Chondrocyte (in vitro differentiated cells): Measurements from ENCODE around the gene TSPAN33. TPM values are rescaled to one million over a fixed set of nuclear protein-coding genes. Genes with fewer than 3 reads are reported as not detected.
"Not testable (repeated sequence)": the region's sequence is repeated elsewhere in the genome, so short reads cannot be mapped to it uniquely, and the experiment has no call there.

Experiments
- DNase-seq: peaks from one replicate; pipeline ENCODE4 v3.0.0; 2021; ENCODE audit warnings: mixed read lengths, low spot score
- H3K27ac Mint-ChIP-seq: one replicate; pipeline ENCODE4 v1.8.0; 2021; ENCODE audit warnings: mild to moderate bottlenecking, moderate library complexity, mixed read lengths; ENCODE audit not compliant: unreplicated experiment
- H3K27me3 Mint-ChIP-seq: 2 replicates; pipeline ENCODE4 v1.8.0; 2021; ENCODE audit warnings: low read depth, mixed read lengths
- H3K36me3 Mint-ChIP-seq: 2 replicates; pipeline ENCODE4 v1.8.0; 2021; ENCODE audit warnings: low read depth, mixed read lengths
- H3K4me1 Mint-ChIP-seq: 2 replicates; pipeline ENCODE4 v1.8.0; 2021; ENCODE audit warnings: low read depth, mild to moderate bottlenecking, mixed read lengths
- H3K4me3 Mint-ChIP-seq: one replicate; pipeline ENCODE4 v1.8.0; 2021; ENCODE audit warnings: mild to moderate bottlenecking, moderate library complexity, mixed read lengths; ENCODE audit not compliant: unreplicated experiment
- H3K9me3 Mint-ChIP-seq: 2 replicates; pipeline ENCODE4 v1.8.0; 2021; ENCODE audit warnings: low read depth, mixed read lengths
- total RNA-seq: library from RNA; stranded (reverse); gene quantifications from 3 replicates; pipeline ENCODE4 v1.2.1, GENCODE V29; 2021
- TF ChIP-seq, protein P1 (sequence below): fragments of 200-600 bp; sonication (generic); IDR thresholded peaks from 2 replicates; pipeline ENCODE4 v1.5.0; 2021; ENCODE audit warnings: antibody characterized with exemption, mild to moderate bottlenecking, moderate library complexity

Gene TSPAN33
- total RNA-seq, 1 donor from 2014 or later, result 4.2 TPM

DNA sequence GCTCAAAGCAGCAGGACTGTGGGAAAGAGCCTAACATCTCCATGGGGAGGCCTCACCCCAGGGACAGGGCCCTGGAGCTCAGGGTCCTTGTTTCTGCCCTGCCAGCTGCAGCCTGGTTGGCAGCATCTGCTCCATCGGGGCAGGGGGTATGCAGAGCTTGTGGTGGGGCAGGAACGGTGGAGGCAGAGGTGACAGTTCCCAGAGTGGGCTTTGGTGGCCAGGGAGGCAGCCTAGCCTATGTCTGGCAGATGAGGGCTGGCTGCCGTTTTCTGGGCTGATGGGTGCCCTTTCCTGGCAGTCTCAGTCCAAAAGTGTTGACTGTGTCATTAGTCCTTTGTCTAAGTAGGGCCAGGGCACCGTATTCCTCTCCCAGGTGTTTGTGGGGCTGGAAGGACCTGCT is 68.1 kb downstream of the TSPAN33 start:
- Mint-ChIP-seq H3K9me3 (no peaks in the 10 kb centered on the region), H3K27ac (no peak overlapping the region), H3K36me3 (peaks cover 13% of the 10 kb centered on the region), H3K27me3 (no peaks in the 10 kb centered on the region), H3K4me3 (no peak overlapping the region), H3K4me1 (no peaks in the 10 kb centered on the region)
- TF ChIP-seq, protein P1, sequence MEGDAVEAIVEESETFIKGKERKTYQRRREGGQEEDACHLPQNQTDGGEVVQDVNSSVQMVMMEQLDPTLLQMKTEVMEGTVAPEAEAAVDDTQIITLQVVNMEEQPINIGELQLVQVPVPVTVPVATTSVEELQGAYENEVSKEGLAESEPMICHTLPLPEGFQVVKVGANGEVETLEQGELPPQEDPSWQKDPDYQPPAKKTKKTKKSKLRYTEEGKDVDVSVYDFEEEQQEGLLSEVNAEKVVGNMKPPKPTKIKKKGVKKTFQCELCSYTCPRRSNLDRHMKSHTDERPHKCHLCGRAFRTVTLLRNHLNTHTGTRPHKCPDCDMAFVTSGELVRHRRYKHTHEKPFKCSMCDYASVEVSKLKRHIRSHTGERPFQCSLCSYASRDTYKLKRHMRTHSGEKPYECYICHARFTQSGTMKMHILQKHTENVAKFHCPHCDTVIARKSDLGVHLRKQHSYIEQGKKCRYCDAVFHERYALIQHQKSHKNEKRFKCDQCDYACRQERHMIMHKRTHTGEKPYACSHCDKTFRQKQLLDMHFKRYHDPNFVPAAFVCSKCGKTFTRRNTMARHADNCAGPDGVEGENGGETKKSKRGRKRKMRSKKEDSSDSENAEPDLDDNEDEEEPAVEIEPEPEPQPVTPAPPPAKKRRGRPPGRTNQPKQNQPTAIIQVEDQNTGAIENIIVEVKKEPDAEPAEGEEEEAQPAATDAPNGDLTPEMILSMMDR, result no peak
- DNase-seq, result no peak

DNA sequence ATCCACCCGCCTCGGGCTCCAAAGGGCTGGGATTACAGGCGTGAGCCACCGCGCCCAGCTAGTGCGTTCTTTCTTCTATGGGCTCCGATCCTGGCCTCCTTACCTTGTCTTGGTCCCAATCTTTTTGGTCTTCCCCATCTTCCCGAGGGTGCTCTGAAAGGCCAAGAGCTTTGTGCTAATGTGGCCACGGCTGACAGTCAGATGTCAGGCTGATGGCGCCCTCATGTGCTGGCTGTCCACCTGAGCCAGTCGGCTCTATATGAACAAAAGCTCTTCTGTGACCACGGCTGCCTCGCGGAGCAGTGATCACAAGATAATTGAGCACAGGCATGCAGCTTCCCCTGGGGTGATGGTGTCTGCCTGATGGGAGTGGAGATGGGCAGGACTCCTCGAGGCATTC is 69.3 kb downstream of the TSPAN33 start:
- Mint-ChIP-seq H3K9me3 (no peaks in the 10 kb centered on the region), H3K4me3 (no peak overlapping the region), H3K27me3 (no peaks in the 10 kb centered on the region), H3K27ac (no peak overlapping the region), H3K36me3 (peaks cover 10% of the 10 kb centered on the region), H3K4me1 (no peaks in the 10 kb centered on the region)
- no peak for DNase-seq
- TF ChIP-seq, protein P1, result peak; percentile 22

DNA sequence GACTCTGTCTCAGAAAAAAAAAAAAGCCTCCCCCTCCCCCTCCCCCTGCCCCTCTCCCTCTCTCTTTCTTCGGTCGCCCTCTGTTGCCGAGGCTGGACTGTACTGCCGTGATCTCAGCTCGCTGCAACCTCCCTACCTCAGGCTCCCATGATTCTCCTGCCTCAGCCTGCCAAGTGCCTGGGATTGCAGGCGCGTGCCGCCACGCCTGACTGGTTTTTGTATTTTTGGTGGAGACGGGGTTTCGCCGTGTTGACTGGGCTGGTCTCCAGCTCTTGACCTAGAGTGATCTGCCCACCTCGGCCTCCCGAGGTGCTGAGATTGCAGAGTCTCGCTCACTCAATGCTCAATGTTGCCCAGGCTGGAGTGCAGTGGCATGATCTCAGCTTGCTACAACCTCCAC is 71.2 kb downstream of the TSPAN33 start:
- DNase-seq, H3K4me1 Mint-ChIP-seq, H3K9me3 Mint-ChIP-seq, H3K27me3 Mint-ChIP-seq, H3K4me3 Mint-ChIP-seq, H3K36me3 Mint-ChIP-seq, H3K27ac Mint-ChIP-seq: not testable (repeated sequence)

DNA sequence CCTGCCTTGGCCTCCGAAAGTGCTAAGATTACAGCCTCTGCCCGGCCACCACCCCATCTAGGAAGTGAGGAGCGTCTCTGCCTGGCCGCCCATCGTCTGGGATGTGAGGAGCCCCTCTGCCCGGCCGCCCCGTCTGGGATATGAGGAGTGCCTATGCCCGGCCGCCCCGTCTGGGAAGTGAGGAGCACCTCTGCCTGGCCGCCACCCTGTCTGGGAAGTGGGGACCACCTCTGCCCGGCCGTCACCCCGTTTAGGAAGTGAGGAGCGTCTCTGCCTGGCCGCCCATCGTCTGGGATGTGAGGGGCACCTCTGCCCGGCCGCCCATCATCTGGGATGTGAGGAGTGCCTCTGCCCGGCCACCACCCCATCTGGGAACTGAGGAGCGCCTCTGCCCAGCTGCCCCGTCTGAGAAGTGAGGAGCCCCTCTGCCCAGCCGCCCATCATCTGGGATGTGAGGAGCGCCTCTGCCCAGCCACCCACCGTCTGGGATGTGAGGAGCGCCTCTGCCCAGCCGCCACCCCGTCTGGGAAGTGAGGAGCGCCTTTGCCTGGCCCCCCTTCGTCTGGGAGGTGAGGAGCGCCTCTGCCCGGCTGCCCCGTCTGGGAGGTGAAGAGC is 71.7 kb downstream of the TSPAN33 start:
- H3K27ac Mint-ChIP-seq, DNase-seq, H3K4me1 Mint-ChIP-seq, H3K36me3 Mint-ChIP-seq, H3K9me3 Mint-ChIP-seq, H3K4me3 Mint-ChIP-seq, H3K27me3 Mint-ChIP-seq: not testable (repeated sequence)

DNA sequence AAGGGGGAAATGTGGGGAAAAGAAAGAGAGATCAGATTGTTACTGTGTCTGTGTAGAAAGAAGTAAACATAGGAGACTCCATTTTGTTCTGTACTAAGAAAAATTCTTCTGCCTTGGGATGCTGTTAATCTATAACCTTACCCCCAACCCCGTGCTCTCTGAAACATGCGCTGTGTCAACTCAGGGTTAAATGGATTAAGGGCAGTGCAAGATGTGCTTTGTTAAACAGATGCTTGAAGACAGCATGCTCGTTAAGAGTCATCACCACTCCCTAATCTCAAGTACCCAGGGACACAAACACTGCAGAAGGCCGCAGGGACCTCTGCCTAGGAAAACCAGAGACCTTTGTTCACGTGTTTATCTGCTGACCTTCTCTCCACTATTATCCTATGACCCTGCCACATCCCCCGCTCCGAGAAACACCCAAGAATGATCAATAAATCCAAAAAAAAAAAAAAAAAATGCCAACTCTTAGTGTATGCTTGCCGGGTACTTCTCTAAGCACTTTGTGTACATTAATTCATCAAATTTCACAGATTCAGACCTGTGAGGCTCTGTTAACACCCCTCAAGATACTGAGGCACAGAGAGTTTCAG is 72.4 kb downstream of the TSPAN33 start:
- H3K4me1 Mint-ChIP-seq, H3K36me3 Mint-ChIP-seq, H3K4me3 Mint-ChIP-seq, H3K9me3 Mint-ChIP-seq, DNase-seq, H3K27me3 Mint-ChIP-seq, H3K27ac Mint-ChIP-seq: not testable (repeated sequence)

DNA sequence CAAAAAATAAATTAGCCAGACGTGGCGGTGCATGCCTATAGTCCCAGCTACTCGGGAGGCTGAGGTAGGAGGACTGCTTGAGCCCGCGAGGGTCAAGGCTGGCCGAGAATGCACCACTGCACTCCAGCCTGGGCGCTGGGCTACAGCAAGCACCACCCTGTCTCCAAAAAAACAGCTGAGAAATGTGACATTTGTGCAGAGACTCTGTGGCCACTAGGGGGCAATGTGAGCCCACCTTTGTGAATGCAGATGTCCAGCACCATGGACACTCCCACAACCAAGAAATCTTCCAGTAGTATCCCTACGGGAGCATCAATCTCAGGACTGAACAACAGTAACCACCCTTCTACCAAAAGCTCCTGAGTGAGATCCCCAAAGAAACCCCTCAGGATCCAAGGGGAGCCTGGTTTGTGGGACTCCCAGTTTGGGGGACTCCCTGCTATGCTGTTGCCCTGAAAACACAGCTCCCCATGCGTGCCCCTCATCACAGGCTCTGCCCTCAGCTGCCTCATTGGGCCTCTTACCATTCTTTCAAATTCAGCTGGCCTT is 74.1 kb downstream of the TSPAN33 start:
- H3K4me1 Mint-ChIP-seq, result peaks cover 5% of the 10 kb centered on the region
- H3K27me3 Mint-ChIP-seq, result no peaks in the 10 kb centered on the region
- no peak overlapping the region for H3K27ac Mint-ChIP-seq
- H3K36me3 Mint-ChIP-seq, result no peaks in the 10 kb centered on the region
- H3K4me3 Mint-ChIP-seq, result no peak overlapping the region
- TF ChIP-seq, protein P1, result peak; percentile 91
- no peak for DNase-seq
- H3K9me3 Mint-ChIP-seq, result no peaks in the 10 kb centered on the region

DNA sequence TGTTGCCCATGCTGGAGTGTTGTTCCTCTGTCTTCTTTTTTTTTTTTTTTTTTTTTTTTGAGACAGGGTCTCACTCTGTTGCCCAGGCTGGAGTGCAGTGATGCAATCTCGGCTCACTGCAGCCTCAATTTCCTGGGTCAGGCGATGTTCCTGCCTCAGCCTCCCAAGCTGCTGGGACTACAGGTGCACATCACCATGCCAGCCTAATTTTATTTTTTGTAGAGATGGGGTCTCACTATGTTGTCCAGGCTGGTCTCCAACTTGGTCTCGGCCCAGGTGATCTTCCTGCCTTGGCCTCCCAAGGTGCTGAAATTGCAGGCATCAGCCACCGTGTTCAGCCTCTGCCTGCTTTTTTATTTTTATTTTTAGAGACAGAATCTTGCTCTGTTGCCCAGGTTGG is 74.7 kb downstream of the TSPAN33 start:
- H3K27ac Mint-ChIP-seq, H3K9me3 Mint-ChIP-seq, H3K27me3 Mint-ChIP-seq, H3K4me3 Mint-ChIP-seq, H3K4me1 Mint-ChIP-seq, H3K36me3 Mint-ChIP-seq, DNase-seq: not testable (repeated sequence)

Other genes starting within 250 kb of the TSPAN33 start
- gene KCP, start 234.0 kb upstream of the TSPAN33 start, total RNA-seq, result 1.3 to 1.5 TPM in 2 of 3 replicates, not detected in the other
- gene IRF5, start 206.8 kb upstream of the TSPAN33 start, total RNA-seq, result 0.26 to 0.53 TPM (median 0.37 TPM) in 3 replicates
- gene TNPO3, start 89.6 kb upstream of the TSPAN33 start, total RNA-seq, result 39.5 to 44.0 TPM (median 43.9 TPM) in 3 replicates
- 34.3 to 40.2 TPM (median 37.4 TPM) in 3 replicates for gene SMO, start 43.9 kb downstream of the TSPAN33 start, total RNA-seq
- 11.0 to 15.4 TPM (median 14.9 TPM) in 3 replicates for gene AHCYL2, start 80.3 kb downstream of the TSPAN33 start, total RNA-seq